ENCODE results near the gene HAP1. TPM values are rescaled to one million over a fixed set of nuclear protein-coding genes. Genes with fewer than 3 reads are reported as not detected.
"Not testable (repeated sequence)": the region's sequence is repeated elsewhere in the genome, so short reads cannot be mapped to it uniquely, and the experiment has no call there.

The HAP1 gene, protein sequence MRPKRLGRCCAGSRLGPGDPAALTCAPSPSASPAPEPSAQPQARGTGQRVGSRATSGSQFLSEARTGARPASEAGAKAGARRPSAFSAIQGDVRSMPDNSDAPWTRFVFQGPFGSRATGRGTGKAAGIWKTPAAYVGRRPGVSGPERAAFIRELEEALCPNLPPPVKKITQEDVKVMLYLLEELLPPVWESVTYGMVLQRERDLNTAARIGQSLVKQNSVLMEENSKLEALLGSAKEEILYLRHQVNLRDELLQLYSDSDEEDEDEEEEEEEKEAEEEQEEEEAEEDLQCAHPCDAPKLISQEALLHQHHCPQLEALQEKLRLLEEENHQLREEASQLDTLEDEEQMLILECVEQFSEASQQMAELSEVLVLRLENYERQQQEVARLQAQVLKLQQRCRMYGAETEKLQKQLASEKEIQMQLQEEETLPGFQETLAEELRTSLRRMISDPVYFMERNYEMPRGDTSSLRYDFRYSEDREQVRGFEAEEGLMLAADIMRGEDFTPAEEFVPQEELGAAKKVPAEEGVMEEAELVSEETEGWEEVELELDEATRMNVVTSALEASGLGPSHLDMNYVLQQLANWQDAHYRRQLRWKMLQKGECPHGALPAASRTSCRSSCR
- total RNA-seq (2014; rRNA removed; shearing (Covaris generic)) = 0.06 TPM in 1 of 2 replicates, not detected in the other

DNA sequence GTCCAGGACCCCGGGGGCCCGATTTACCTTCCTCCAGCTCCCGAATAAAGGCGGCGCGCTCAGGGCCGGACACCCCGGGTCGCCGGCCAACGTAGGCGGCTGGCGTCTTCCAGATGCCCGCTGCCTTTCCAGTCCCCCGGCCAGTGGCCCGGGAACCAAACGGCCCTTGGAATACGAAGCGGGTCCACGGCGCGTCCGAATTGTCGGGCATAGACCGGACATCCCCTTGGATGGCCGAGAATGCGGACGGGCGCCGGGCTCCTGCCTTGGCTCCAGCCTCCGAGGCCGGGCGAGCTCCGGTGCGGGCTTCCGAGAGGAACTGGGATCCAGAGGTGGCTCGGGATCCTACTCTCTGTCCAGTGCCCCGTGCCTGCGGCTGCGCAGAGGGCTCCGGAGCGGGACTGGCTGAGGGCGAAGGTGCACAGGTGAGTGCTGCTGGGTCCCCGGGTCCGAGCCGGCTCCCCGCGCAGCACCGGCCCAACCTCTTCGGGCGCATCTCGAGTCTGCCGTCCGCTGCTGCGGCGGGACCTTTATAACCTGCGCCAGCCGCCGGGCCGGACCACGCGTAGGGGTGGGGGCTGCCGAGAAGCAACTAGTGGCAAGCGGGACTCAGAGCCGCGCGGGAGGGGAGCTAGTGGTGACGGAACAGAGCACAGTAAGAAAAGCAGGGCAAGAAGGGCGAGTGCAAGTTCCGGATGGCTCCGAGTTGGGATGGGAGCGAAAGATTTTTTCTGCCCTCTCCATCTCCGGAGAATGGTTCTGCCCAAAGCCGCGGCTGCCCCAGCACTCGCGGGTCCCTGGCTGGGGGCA, at the start of gene HAP1:
Gene HAP1, minus strand, starts transcription at position 505 of the 810 bp plus-strand sequence. Its CDS starts 9 bp downstream, at position 496.
- no peak for DNase-seq (ENCODE audit: low spot score)

DNA sequence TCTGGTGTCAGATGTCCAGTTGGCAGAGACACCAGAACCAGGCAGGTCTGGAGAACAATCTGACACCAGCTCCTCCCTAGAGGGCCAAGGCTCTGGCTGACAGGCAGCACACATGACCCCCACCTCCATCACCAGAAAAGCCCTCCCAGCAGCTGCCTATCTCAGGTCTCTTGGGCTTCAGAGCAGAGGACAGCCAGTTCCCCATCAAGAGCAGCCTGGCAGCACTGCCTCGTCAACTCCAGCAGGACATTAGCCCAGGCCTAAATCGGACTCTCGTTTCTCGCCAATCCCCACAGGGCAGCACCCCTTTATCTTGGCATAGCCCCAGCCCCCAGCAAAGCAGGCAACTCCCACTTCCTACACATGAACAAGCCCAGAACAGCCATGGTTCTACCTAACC, 47.7 kb upstream of the HAP1 start:
- DNase-seq (ENCODE audit: low spot score) = no peak

- DNase-seq (ENCODE audit: low spot score) = no peak
Measured at GRCh38 chr17:41781404-41782110, 47.1 kb upstream of the HAP1 start.

DNA sequence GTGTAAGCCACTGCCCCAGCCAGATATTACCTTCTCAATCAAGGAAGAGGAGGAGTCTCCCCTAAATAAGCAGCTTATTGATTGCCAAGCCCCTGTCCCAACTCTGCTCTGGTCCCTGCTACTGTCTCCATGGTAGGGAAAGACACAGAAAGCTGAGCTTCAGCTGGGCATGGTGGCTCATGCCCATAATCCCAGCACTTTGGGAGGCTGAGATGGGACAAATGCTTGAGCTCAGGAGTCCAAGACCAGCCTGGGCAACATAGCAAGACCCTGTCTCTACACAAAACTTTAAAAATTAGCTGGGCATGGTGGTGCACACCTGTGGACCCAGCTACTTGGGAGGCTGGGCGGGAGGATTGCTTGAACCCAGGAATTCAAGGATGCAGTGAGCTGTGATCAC, 45.5 kb upstream of the HAP1 start:
- DNase-seq (ENCODE audit: low spot score) = no peak

DNA sequence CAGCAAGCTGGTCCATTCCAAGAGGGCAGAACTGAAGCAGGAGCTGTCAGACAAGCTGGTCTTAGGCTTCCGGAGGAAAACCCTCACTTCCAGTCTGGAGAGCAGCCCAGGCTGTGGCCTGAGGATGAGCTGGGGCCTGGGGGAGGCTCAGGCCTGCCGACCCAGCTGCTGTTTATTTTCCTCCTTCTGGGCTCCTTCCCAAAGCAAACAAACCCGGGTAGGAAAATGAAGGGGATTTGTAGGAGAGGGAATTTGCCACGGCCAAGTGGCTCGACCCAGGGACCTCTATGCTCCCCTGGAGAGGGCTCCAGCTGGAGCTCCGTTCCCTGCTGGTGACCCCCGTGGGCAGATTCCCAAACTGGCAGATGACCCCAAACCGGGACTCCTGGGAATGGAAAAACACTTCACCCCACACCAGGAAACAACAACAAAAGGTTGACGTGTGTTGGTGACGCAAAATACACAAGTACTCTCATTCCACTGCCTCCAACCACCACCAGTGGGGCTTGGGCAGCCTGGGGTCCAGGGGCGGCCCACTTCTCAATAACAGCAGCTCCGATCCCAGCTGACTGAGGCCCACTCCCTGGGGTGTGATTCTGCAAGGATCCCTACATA, 43.2 kb upstream of the HAP1 start:
- DNase-seq (ENCODE audit: low spot score) = peak; percentile 93

DNA sequence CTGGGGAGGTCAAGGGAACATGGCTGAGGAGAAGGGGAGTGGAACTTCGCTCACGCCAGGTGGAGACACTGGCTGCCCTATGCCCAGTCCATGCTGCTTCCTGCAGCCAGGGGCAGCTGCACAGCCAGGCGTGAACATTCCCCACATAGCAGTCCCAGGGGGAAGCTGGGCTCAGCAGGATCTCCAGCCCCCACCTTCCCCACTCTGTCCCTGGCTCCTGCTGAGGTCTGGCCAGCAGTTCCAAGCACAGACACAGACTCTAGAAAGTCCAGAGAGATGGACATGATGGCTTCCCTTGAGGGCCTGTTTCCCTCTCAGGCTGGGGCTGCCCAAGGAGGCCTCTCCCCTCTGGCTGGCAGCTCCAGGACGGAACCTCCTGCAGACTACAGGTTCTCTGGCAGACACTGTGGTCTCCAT, 42.7 kb upstream of the HAP1 start:
- peak; percentile 48 for DNase-seq (ENCODE audit: low spot score)

GRCh38 chr17:41776262-41776900, 41.9 kb upstream of the HAP1 start:
- DNase-seq (ENCODE audit: low spot score) = not testable (repeated sequence)

GRCh38 chr17:41775394-41776226, 41.2 kb upstream of the HAP1 start:
- no peak for DNase-seq (ENCODE audit: low spot score)

DNA sequence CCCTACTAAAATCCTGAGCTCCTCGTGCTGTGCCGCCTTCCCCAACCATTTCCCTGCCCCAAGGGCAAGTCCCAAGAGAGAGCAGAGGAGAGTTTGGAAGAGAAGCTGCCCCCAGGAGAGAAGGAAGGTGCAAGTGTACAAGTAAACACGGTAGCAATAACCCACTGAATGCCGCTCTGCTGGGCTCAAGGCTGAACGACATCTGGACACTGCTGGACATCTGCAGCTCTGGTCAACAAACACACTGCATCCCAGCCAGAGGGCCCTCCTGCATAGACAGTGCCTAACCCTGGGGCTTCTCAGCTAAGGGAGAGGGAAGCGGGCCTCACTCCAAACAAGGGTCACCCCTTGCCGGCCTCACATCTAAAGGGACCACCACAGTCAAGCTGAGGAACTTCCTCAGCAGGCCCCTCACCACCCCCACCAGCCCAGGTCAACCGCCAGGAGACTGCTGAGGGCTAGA, 39.3 kb upstream of the HAP1 start:
- DNase-seq (ENCODE audit: low spot score) = no peak

- peak; percentile 94 for DNase-seq (ENCODE audit: low spot score)
Measured at GRCh38 chr17:41773190-41773588, 38.7 kb upstream of the HAP1 start.

DNA sequence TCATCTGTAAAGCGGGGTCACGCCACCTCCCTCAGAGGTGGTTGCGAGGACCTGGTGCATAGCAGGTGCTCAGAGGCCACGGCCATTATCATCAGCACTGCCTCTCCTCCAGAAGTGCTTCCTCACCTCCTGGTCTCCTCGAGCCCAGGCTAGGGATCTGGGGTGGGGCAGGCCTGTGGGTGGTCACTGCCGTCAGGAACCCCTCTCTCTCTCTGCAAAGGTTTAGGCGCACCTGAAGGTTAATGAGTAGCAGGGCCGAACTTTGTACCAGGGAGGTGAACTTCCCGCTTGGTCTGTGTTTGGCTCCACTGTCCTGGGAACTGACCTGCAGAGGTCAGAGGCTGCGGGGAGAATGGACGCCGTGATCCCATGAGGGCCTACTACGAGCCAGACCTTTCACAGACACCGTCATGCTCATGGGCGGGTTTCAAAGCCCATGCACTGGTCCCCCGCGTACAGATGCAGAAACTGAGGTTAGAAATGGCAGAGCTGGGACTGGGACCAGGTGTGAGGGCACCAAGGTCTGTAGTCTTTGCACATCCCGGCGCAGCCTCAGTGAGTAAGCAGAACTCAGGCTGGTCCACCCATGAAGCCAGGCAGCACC, 38.2 kb upstream of the HAP1 start:
- no peak for DNase-seq (ENCODE audit: low spot score)

DNA sequence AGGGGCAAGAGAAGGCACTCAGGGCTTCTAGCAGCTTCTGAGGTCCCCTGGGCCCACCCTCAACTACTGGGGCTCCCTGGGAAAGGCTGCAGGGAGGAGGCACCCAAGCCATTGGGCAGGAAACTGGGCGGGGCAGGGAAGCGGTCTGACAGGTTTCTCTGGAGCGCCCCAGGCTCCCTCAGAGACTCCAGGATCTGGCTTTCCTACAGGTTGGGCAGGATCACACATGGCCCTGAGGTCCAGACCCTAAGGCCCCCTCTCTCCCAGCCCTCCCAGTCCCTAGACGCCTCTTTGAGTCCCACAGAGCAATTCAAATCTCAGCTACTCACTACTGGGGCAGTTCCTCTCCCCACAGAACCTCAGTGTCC, 37.8 kb upstream of the HAP1 start:
- DNase-seq (ENCODE audit: low spot score) = no peak

GRCh38 chr17:41771389-41772206, 37.2 kb upstream of the HAP1 start:
- DNase-seq (ENCODE audit: low spot score) = no peak

GRCh38 chr17:41769985-41770384, 35.5 kb upstream of the HAP1 start:
- no peak for DNase-seq (ENCODE audit: low spot score)

DNA sequence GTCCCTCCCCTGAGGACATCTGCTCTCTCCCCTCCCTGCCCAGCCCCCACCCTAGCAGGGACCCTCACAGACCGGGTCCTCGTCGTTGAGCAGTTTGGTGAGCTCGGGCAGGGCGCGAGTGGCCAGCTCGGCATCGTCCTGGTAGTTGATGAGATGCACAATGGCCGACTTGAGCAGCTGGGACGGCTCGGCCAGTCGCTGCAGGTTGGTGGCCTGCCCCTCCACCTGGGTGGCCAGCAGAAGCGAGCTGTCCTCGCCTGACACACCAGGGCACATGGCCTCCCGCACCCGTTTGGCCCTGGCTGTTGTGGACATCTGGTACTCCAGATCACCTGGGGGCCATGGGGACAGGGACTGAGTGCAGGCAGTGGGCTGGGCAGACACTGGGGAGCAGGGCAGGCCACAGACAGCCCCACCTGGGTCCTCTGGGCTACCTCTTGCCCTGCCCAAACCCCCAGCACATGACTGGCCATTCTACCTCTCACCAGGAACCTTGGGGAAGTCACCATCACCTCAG, 35.0 kb upstream of the HAP1 start:
- DNase-seq (ENCODE audit: low spot score) = no peak

GRCh38 chr17:41768682-41769288, 34.3 kb upstream of the HAP1 start:
- DNase-seq (ENCODE audit: low spot score) = no peak

DNA sequence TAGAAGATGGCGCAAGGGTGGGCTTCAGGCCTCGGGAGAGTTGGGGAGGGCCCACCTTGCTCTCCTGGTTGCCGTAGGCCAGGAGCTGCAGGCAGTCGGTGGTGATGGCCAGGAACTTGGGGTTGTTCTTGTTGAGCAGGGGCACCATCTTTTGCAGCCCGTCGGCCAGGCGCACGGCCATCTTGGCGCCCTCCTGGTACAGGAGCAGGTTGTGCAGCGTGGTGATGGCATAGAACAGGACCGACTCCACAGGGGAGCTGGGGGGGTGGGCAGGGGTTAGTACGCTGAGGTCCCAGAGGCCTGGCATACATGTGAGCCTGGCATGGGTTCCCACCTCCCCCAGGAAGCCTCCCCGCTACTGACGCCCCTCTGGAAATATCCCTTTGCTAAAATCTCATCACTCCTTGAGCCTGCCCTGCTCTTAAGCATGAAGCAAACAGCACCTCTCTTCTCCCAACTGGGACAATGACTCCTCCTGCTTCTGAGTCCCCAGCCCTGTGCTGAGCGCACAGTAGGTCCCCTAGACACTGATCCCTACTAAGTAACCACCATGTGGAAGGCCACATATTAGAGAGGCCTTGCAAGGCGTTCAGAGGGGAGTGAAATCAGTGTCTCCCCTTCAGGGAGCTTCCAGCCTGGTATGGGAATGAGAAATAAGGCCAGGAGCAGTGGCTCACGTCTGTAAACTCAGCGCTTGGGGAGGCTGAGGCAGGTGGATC, 33.0 kb upstream of the HAP1 start:
- no peak for DNase-seq (ENCODE audit: low spot score)
